HepG2 (cell line): ENCODE data around the gene VAMP2. TPM values are rescaled to one million over a fixed set of nuclear protein-coding genes. Genes with fewer than 3 reads are reported as not detected.
A peak's percentile ranks its signal among the peaks of the same experiment; 100 is the strongest.

Source experiments
- ARNTL ChIP-seq: sonication (generic); formaldehyde crosslinking; IDR thresholded peaks from 2 replicates; pipeline ENCODE4 v1.4.0; 2020; ENCODE audit warnings: mild to moderate bottlenecking, missing genetic modification reagents
- CSRNP1 ChIP-seq: sonication (generic); formaldehyde crosslinking; IDR thresholded peaks from 2 replicates; pipeline ENCODE4 v1.8.1; 2023; ENCODE audit warnings: mild to moderate bottlenecking, missing genetic modification reagents
- ELF4 ChIP-seq: sonication (generic); formaldehyde crosslinking; IDR thresholded peaks from 2 replicates; pipeline ENCODE4 v1.5.0; 2020; ENCODE audit warnings: missing genetic modification reagents, mild to moderate bottlenecking, moderate library complexity, borderline replicate concordance
- EP300 ChIP-seq, 3 experiments: sonication (generic) in 1 of 3; formaldehyde crosslinking in 1 of 3; IDR thresholded peaks; 2 replicates each; pipeline versions ENCODE4 v1.5.1 to v1.6.1; 2011 to 2020; ENCODE audit warnings: low read depth in 2 of 3, low read length in 2 of 3, borderline replicate concordance in 1 of 3, improper control_type of control experiment in 1 of 3, mild to moderate bottlenecking in 1 of 3, missing genetic modification reagents in 1 of 3, moderate library complexity in 1 of 3
- FOXP1 ChIP-seq, 2 experiments: fragments of 450-650 bp in 1 of 2; IDR thresholded peaks; 2 replicates each; pipeline ENCODE4 v1.6.1; 2017 to 2018; ENCODE audit warnings: antibody characterized with exemption in 1 of 2
- HDAC1 ChIP-seq: sonication (generic); formaldehyde crosslinking; IDR thresholded peaks from 2 replicates; pipeline ENCODE4 v1.5.1; 2020; ENCODE audit warnings: mild to moderate bottlenecking, missing genetic modification reagents
- KAT8 ChIP-seq: IDR thresholded peaks from 2 replicates; pipeline ENCODE4 v1.6.1; 2016; ENCODE audit warnings: missing genetic modification reagents, missing compliant biosample characterization
- KDM2A ChIP-seq: sonication (generic); formaldehyde crosslinking; IDR thresholded peaks from 2 replicates; pipeline ENCODE4 v1.4.0; 2020; ENCODE audit warnings: low read depth, missing genetic modification reagents, borderline replicate concordance
- KLF13 ChIP-seq: sonication (generic); formaldehyde crosslinking; IDR thresholded peaks from 2 replicates; pipeline ENCODE4 v1.4.0; 2020; ENCODE audit warnings: mild to moderate bottlenecking, missing genetic modification reagents
- REPIN1 ChIP-seq: sonication (generic); formaldehyde crosslinking; IDR thresholded peaks from 2 replicates; pipeline ENCODE4 v1.8.0; 2022; ENCODE audit warnings: missing genetic modification reagents, low read depth, mild to moderate bottlenecking, borderline replicate concordance
- SMAD9 ChIP-seq: sonication (generic); formaldehyde crosslinking; IDR thresholded peaks from 2 replicates; pipeline ENCODE4 v1.5.1; 2020; ENCODE audit warnings: mild to moderate bottlenecking, missing genetic modification reagents
- ZMAT5 ChIP-seq: sonication (generic); formaldehyde crosslinking; IDR thresholded peaks from 2 replicates; pipeline ENCODE4 v1.5.0; 2020; ENCODE audit warnings: mild to moderate bottlenecking, low read depth, missing genetic modification reagents, borderline replicate concordance
- ZNF317 ChIP-seq: sonication (generic); formaldehyde crosslinking; IDR thresholded peaks from 2 replicates; pipeline ENCODE4 v1.5.0; 2020; ENCODE audit warnings: mild to moderate bottlenecking, missing genetic modification reagents
- ZNF383 ChIP-seq: sonication (generic); formaldehyde crosslinking; IDR thresholded peaks from 2 replicates; pipeline ENCODE4 v1.4.0; 2020; ENCODE audit warnings: missing genetic modification reagents, mild to moderate bottlenecking, borderline replicate concordance
- ZNF484 ChIP-seq: sonication (generic); formaldehyde crosslinking; IDR thresholded peaks from 2 replicates; pipeline ENCODE4 v1.5.1; 2020; ENCODE audit warnings: mild to moderate bottlenecking, low read depth, missing genetic modification reagents, borderline replicate concordance
- ZNF678 ChIP-seq: sonication (generic); formaldehyde crosslinking; IDR thresholded peaks from 2 replicates; pipeline ENCODE4 v1.4.0; 2020; ENCODE audit warnings: mild to moderate bottlenecking, missing genetic modification reagents
- ZNF883 ChIP-seq: sonication (generic); formaldehyde crosslinking; IDR thresholded peaks from 2 replicates; pipeline ENCODE4 v1.5.1; 2020; ENCODE audit warnings: mild to moderate bottlenecking, missing genetic modification reagents; ENCODE audit errors: not compliant biosample characterization
- polyA plus RNA-seq, 8 experiments: library from polyadenylated mRNA; depleted of rRNA in 3 of 8; stranded (reverse) in 7 of 8; unstranded in 1 of 8; fragments of >200 nt; fragmentation: Illumina TruSeq in 4 of 8; extraction: Trizol in 4 of 8; gene quantifications; 2 replicates each; pipeline versions ENCODE4 v1.2.1 to v1.2.3, GENCODE V29; 2011 to 2016; ENCODE audit warnings: low read depth in 4 of 8, missing spikeins in 1 of 8, mixed read lengths in 1 of 8; ENCODE audit not compliant: insufficient read depth in 1 of 8
- total RNA-seq, 5 experiments: library from RNA; depleted of rRNA; stranded (reverse); fragments of >200 nt; fragmentation: Illumina TruSeq; extraction: Trizol; gene quantifications; 2 replicates each; pipeline ENCODE4 v1.2.3, GENCODE V29; 2016; ENCODE audit warnings: low read depth in 1 of 5
- TF ChIP-seq, protein P1 (sequence below): sonication (generic); formaldehyde crosslinking; IDR thresholded peaks from 2 replicates; pipeline ENCODE4 v1.5.0; 2020; ENCODE audit warnings: missing genetic modification reagents
- TF ChIP-seq, protein P2 (sequence below): sonication (generic); formaldehyde crosslinking; IDR thresholded peaks from 2 replicates; pipeline ENCODE4 v1.5.0; 2020; ENCODE audit warnings: missing genetic modification reagents
- TF ChIP-seq, protein P3 (sequence below): sonication (generic); formaldehyde crosslinking; IDR thresholded peaks from 2 replicates; pipeline ENCODE4 v1.8.0; 2022; ENCODE audit warnings: low read depth, missing genetic modification reagents
- TF ChIP-seq, protein P4 (sequence below): sonication (generic); formaldehyde crosslinking; IDR thresholded peaks from 2 replicates; pipeline ENCODE4 v1.5.1; 2020; ENCODE audit warnings: missing genetic modification reagents, mild to moderate bottlenecking, borderline replicate concordance

The VAMP2 gene
- total and polyA plus RNA-seq, 2 of the 13 experiments (the other 11 are each of a cell fraction or from before 2014, with no cell fraction given) = 3.9 to 17.2 TPM

GRCh38 chr17:8186787-8187516 lies 24.2 kb upstream of the VAMP2 start (continued):
- TF ChIP-seq ZNF317 (peak; percentile 70), ZNF484 (CRISPR knock-in tag) (no peak), ELF4 (no peak), HDAC1 (CRISPR knock-in tag) (peak; percentile 21; the same call in 1 of the 2 replicates), ZNF383 (CRISPR knock-in tag) (no peak), ARNTL (no peak; the same call in 1 of the 2 replicates), REPIN1 (CRISPR knock-in tag) (0 out of 2 replicates have a peak, but pooled peaks have one; percentile 46), KDM2A (CRISPR knock-in tag) (peak; percentile 50; the same call in 1 of the 2 replicates), ZMAT5 (CRISPR knock-in tag) (no peak), SMAD9 (CRISPR knock-in tag) (no peak), FOXP1 (IDR thresholded peaks at IDR 0.05) (no peak), FOXP1 (CRISPR knock-in tag; IDR thresholded peaks at IDR 0.05) (no peak; the same call in 1 of the 2 replicates), EP300 (IDR thresholded peaks at IDR 0.05; ENCODE audit: low read depth in 2 of 2, low read length in 2 of 2) (no peak), EP300 (CRISPR knock-in tag; IDR thresholded peaks at IDR 0.05; ENCODE audit: borderline replicate concordance) (no peak), ZNF678 (no peak), KAT8 (CRISPR knock-in tag) (peak; percentile 29; the same call in 1 of the 2 replicates), ZNF883 (CRISPR knock-in tag) (no peak), KLF13 (no peak), CSRNP1 (CRISPR knock-in tag) (no peak)
- TF ChIP-seq, protein P1, sequence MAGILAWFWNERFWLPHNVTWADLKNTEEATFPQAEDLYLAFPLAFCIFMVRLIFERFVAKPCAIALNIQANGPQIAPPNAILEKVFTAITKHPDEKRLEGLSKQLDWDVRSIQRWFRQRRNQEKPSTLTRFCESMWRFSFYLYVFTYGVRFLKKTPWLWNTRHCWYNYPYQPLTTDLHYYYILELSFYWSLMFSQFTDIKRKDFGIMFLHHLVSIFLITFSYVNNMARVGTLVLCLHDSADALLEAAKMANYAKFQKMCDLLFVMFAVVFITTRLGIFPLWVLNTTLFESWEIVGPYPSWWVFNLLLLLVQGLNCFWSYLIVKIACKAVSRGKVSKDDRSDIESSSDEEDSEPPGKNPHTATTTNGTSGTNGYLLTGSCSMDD = no peak
- TF ChIP-seq, protein P2, sequence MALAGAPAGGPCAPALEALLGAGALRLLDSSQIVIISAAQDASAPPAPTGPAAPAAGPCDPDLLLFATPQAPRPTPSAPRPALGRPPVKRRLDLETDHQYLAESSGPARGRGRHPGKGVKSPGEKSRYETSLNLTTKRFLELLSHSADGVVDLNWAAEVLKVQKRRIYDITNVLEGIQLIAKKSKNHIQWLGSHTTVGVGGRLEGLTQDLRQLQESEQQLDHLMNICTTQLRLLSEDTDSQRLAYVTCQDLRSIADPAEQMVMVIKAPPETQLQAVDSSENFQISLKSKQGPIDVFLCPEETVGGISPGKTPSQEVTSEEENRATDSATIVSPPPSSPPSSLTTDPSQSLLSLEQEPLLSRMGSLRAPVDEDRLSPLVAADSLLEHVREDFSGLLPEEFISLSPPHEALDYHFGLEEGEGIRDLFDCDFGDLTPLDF (CRISPR knock-in tag) = peak; percentile 10; the same call in 1 of the 2 replicates
- TF ChIP-seq, protein P3, sequence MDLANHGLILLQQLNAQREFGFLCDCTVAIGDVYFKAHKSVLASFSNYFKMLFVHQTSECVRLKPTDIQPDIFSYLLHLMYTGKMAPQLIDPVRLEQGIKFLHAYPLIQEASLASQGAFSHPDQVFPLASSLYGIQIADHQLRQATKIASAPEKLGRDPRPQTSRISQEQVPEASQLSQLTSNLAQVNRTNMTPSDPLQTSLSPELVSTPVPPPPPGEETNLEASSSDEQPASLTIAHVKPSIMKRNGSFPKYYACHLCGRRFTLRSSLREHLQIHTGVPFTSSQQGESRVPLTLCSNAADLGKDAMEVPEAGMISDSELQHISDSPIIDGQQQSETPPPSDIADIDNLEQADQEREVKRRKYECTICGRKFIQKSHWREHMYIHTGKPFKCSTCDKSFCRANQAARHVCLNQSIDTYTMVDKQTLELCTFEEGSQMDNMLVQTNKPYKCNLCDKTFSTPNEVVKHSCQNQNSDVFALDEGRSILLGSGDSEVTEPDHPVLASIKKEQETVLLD = no peak
- TF ChIP-seq, protein P4, sequence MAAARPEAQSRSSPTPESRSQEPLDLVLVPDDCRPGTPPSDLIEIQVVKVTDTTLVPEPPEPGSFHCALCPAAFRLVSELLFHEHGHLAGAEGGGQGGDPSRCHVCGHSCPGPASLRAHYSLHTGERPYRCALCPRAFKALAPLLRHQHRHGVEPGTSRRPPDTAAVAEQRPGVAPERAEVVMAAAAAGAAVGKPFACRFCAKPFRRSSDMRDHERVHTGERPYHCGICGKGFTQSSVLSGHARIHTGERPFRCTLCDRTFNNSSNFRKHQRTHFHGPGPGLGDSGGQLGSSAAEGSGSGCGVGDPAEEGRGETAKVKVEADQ = no peak; the same call in 1 of the 2 replicates
